Smooth muscle cell of bladder (primary cell): ENCODE data around the gene PRLH. TPM values are rescaled to one million over a fixed set of nuclear protein-coding genes. Genes with fewer than 3 reads are reported as not detected.

Experiments used
- total RNA-seq: library from RNA; depleted of rRNA; stranded (reverse); fragments of >200 nt; gene quantifications from 2 replicates; pipeline ENCODE4 v1.2.3, GENCODE V29; 2014

Gene PRLH
- not detected in 2 replicates for total RNA-seq

DNA sequence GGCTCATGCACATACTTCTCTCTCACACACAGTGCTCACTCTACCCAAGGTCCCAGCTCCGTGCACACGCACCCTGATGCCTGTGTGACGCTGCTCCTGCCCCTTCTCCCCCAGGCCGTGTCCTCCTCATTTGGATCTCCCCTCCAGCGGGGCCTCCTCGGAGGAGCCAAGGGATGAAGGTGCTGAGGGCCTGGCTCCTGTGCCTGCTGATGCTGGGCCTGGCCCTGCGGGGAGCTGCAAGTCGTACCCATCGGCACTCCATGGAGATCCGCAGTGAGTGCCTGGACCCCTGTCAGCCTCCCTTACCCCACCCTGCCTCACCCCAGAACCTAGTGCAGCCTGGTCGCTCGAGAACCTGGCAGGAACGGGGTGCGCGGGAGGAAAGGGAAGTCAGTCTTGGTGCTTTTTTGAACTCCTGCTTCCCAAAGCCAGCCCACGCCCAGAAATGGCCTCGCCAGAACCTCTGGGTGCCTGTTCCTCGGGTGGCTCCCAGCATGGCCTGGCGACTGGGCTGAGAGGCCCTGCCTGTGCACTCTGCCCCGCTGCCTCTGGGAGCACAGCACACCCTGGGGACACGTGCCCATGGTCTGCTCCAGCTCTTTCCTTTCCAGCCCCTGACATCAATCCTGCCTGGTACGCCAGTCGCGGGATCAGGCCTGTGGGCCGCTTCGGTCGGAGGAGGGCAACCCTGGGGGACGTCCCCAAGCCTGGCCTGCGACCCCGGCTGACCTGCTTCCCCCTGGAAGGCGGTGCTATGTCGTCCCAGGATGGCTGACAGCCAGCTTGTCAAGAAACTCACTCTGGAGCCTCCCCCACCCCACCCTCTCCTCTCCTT lies at the start of gene PRLH:
TSS of gene PRLH (plus strand) at position 174 of the 835 bp plus-strand sequence. CDS start at position 174, 0 bp downstream.

GRCh38 chr2:237590272-237591140 lies 24.1 kb downstream of the PRLH start, which contains the start of gene RAB17:
Gene RAB17, minus strand, starts transcription at chr2:237590734. Its CDS starts 4,580 bp downstream, at chr2:237586154.

Other genes starting within 250 kb of the PRLH start
- gene COL6A3, start 152.4 kb upstream of the PRLH start, total RNA-seq: 2,030 and 2,143 TPM in 2 replicates
- gene MLPH, start 79.3 kb upstream of the PRLH start, total RNA-seq: 12.2 and 12.8 TPM in 2 replicates
- 0.14 and 0.28 TPM in 2 replicates for gene RAB17, start 24.2 kb downstream of the PRLH start, total RNA-seq
- 41.7 and 49.8 TPM in 2 replicates for gene LRRFIP1, start 61.0 kb downstream of the PRLH start, total RNA-seq
- gene RBM44, start 232.2 kb downstream of the PRLH start, total RNA-seq: 0.14 and 0.28 TPM in 2 replicates